PC-3 (cell line): Measurements from ENCODE around the gene PCGF1. TPM values are rescaled to one million over a fixed set of nuclear protein-coding genes. Genes with fewer than 3 reads are reported as not detected.

Source experiments
- ATAC-seq: fragments of 200-7000 bp; cut with Tn5 transposase; 2 replicates; pipeline ENCODE4 v1.9.1; 2020; ENCODE audit warnings: mild to moderate bottlenecking, moderate library complexity
- BruUV-seq: library from RNA; stranded (reverse); fragments of 400-500 nt; replicated peaks from 2 replicates; lab custom pipeline; 2021; lab: Mats Ljungman, UMichigan
- CTCF ChIA-PET: fragments of 300-600 bp; sonication (Branson Sonifier 250); formaldehyde crosslinking; loops from one replicate; lab custom pipeline; 2022; ENCODE audit warnings: antibody characterized with exemption; lab: Charles Lee
- POLR2A ChIA-PET: fragments of 300-600 bp; sonication (Branson Sonifier 250); formaldehyde crosslinking; loops from one replicate; lab custom pipeline; 2022; ENCODE audit warnings: antibody characterized with exemption; ENCODE audit not compliant: unreplicated experiment; lab: Charles Lee
- DNase-seq: peaks from one replicate; pipeline ENCODE4 v3.0.0-alpha.2; 2015
- H2AFZ ChIP-seq: fragments of 300-600 bp; sonication (generic); 2 replicates; pipeline ENCODE4 v1.6.0; 2016; ENCODE audit warnings: antibody characterized with exemption, low read length
- H3F3A ChIP-seq: fragments of 300-600 bp; sonication (generic); one replicate; pipeline ENCODE4 v1.6.0; 2017; ENCODE audit warnings: antibody characterized with exemption, low read length, control low read depth, mild to moderate bottlenecking; ENCODE audit not compliant: unreplicated experiment
- H3K27ac ChIP-seq: fragments of 300-600 bp; sonication (generic); 2 replicates; pipeline ENCODE4 v1.5.1; 2016; ENCODE audit warnings: mild to moderate bottlenecking, low read length
- H3K27me3 ChIP-seq: fragments of 300-600 bp; sonication (generic); 2 replicates; pipeline ENCODE4 v1.6.1; 2016; ENCODE audit warnings: low read length, mixed read lengths
- H3K36me3 ChIP-seq: fragments of 300-600 bp; sonication (generic); 2 replicates; pipeline ENCODE4 v1.6.1; 2016; ENCODE audit warnings: low read depth, mixed run types, low read length, mixed read lengths
- H3K4me1 ChIP-seq: fragments of 300-600 bp; sonication (generic); 2 replicates; pipeline ENCODE4 v1.5.1; 2016; ENCODE audit warnings: low read length; ENCODE audit not compliant: insufficient read depth
- H3K4me2 ChIP-seq: fragments of 300-600 bp; sonication (generic); 2 replicates; pipeline ENCODE4 v1.6.0; 2016; ENCODE audit warnings: low read length
- H3K4me3 ChIP-seq: fragments of 300-600 bp; sonication (generic); 2 replicates; pipeline ENCODE4 v1.5.1; 2016; ENCODE audit warnings: mild to moderate bottlenecking, low read length, mixed read lengths
- H3K79me2 ChIP-seq: fragments of 300-600 bp; sonication (generic); 2 replicates; pipeline ENCODE4 v1.6.1; 2017; ENCODE audit warnings: low read length, mixed read lengths
- H3K9ac ChIP-seq: fragments of 300-600 bp; sonication (generic); 2 replicates; pipeline ENCODE4 v1.6.0; 2016; ENCODE audit warnings: mild to moderate bottlenecking, low read length
- H3K9me2 ChIP-seq: fragments of 300-600 bp; sonication (generic); replicated peaks from 2 replicates; pipeline ENCODE4 v1.6.1; 2016; ENCODE audit warnings: mixed run types, low read length, mixed read lengths
- H3K9me3 ChIP-seq: fragments of 300-600 bp; sonication (generic); 2 replicates; pipeline ENCODE4 v1.6.1; 2016; ENCODE audit warnings: low read length, mixed read lengths
- H4K20me1 ChIP-seq: fragments of 300-600 bp; sonication (generic); 2 replicates; pipeline ENCODE4 v1.6.1; 2016; ENCODE audit warnings: low read length, mixed read lengths
- EZH2 ChIP-seq: fragments of 300-600 bp; sonication (generic); IDR thresholded peaks from one replicate; pipeline ENCODE4 v1.6.1; 2017; ENCODE audit warnings: antibody characterized with exemption, mild to moderate bottlenecking, low read length; ENCODE audit not compliant: unreplicated experiment
- EZH2phosphoT487 ChIP-seq: fragments of 300-600 bp; sonication (generic); IDR thresholded peaks from 2 replicates; pipeline ENCODE4 v1.6.1; 2018; ENCODE audit warnings: mild to moderate bottlenecking, antibody characterized with exemption, low read length, borderline replicate concordance
- intact Hi-C: fragments of 100-400 bp; cut with micrococcal nuclease; formaldehyde crosslinking; loops from 2 replicates; pipeline ENCODE4 v1.9.0; 2023
- total RNA-seq: library from RNA; depleted of rRNA; stranded (reverse); fragments of >200 nt; gene quantifications from 2 replicates; pipeline ENCODE4 v1.2.3, GENCODE V29; 2014
- TF ChIP-seq, protein P1 (sequence below): fragments of 300-600 bp; sonication (generic); conservative IDR thresholded peaks from 2 replicates; pipeline ENCODE4 v1.5.1; 2017; ENCODE audit warnings: antibody characterized with exemption, low read depth, mild to moderate bottlenecking, low read length

PCGF1 gene
- total RNA-seq, 1 experiment from 2014 or later, result 35.7 TPM

- Histone ChIP-seq H3K79me2 (peaks cover 10% of the 10 kb centered on the region), H3K4me2 (peak within 1 kb of the TSS; percentile 78), H3K4me1 (peaks cover 7% of the 10 kb centered on the region; the same call in 1 of the 2 replicates), H3K4me3 (peak within 1 kb of the TSS; percentile 62), H3K27me3 (no peaks in the 10 kb centered on the region), H3K36me3 (no peaks in the 10 kb centered on the region), H3K27ac (no peak within 1 kb of the TSS), H4K20me1 (no peaks in the 10 kb centered on the region), H3F3A (no peaks in the 10 kb centered on the region), H2AFZ (peak within 1 kb of the TSS; percentile 75), H3K9me2 (no peaks in the 10 kb centered on the region), H3K9ac (no peak within 1 kb of the TSS), H3K9me3 (no peaks in the 10 kb centered on the region)
- CTCF ChIA-PET, result no interaction called here
- POLR2A ChIA-PET, result no interaction called here
- BruUV-seq, result no TSS peak
- ATAC-seq, result peak; percentile 43
- intact Hi-C loops, result no loop called here
- DNase-seq, result peak; percentile 36
- TF ChIP-seq, protein P1, sequence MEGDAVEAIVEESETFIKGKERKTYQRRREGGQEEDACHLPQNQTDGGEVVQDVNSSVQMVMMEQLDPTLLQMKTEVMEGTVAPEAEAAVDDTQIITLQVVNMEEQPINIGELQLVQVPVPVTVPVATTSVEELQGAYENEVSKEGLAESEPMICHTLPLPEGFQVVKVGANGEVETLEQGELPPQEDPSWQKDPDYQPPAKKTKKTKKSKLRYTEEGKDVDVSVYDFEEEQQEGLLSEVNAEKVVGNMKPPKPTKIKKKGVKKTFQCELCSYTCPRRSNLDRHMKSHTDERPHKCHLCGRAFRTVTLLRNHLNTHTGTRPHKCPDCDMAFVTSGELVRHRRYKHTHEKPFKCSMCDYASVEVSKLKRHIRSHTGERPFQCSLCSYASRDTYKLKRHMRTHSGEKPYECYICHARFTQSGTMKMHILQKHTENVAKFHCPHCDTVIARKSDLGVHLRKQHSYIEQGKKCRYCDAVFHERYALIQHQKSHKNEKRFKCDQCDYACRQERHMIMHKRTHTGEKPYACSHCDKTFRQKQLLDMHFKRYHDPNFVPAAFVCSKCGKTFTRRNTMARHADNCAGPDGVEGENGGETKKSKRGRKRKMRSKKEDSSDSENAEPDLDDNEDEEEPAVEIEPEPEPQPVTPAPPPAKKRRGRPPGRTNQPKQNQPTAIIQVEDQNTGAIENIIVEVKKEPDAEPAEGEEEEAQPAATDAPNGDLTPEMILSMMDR, result no peak
- no peak for TF ChIP-seq EZH2
- TF ChIP-seq EZH2phosphoT487, result no peak
These were observed 46.7 kb upstream of the PCGF1 start, which contains the start of the genes DOK1 and LOXL3 for GRCh38 chr2:74553892-74554819. DOK1 (plus strand) TSS chr2:74554720; CDS start chr2:74554755, 35 bp downstream. LOXL3 (minus strand) TSS chr2:74553942; CDS start chr2:74552634, 1,308 bp downstream.

DNA sequence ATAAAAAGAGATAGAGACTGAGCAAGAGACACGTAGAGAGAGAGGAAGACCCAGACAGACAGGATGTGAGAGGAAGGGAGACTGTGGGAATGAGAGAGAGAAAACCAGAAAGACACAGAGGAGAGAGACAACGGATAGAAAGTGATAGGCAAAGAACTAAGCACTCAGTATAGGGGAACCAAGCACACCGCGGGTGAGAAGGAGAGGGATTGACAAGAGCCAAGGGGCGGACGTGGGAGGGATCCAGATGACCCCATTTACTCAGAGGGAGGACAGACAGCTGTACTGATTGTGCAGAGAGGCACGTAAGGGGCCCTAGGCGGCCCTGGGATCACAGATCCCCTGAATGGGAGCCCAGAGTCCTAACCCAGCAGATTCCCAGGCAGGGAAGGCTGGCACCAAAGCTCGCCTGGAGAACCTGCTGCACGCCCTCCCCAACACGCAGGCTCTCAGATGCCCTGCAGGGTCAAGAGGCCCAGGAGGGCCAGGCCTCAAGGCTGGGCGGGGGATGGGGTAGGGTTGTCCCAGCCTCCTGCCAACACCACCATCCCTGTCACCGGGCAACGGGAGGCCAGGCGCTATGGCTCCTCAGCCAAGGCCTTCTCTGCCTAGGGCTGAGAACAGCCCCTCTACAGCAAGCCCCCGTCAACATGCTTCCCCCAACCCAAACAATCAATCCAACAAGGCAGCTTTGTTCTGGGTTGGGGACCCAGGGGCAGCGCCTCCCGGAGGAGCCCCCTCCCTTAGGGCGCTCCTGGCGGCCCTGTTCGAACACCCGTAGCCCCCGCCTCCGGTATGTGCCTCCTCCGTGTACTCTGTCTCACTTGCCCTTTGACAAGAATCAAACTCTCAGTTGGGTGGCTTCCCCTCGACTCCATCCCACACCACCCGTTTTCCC lies 45.7 kb upstream of the PCGF1 start:
- Histone ChIP-seq H4K20me1 (no peaks in the 10 kb centered on the region), H3K27me3 (no peaks in the 10 kb centered on the region), H3K79me2 (peaks cover 10% of the 10 kb centered on the region), H3K9me2 (no peaks in the 10 kb centered on the region), H3K4me2 (peak overlapping the region; percentile 78; the same call in 1 of the 2 replicates), H3K4me1 (peaks cover 12% of the 10 kb centered on the region; the same call in 1 of the 2 replicates), H3K9me3 (no peaks in the 10 kb centered on the region), H3K27ac (no peak overlapping the region), H3K9ac (no peak overlapping the region), H2AFZ (no peak overlapping the region), H3K36me3 (no peaks in the 10 kb centered on the region), H3K4me3 (no peak overlapping the region; the same call in 1 of the 2 replicates), H3F3A (no peaks in the 10 kb centered on the region)
- ATAC-seq (no peak), DNase-seq (no peak)
- BruUV-seq, result no TSS peak
- POLR2A ChIA-PET, result no interaction called here
- no peak for TF ChIP-seq EZH2
- TF ChIP-seq, protein P1, result no peak
- TF ChIP-seq EZH2phosphoT487, result no peak
- CTCF ChIA-PET, result no interaction called here
- intact Hi-C loops, result no loop called here
